ENCODE data around the gene FNDC5. TPM values are rescaled to one million over a fixed set of nuclear protein-coding genes. Genes with fewer than 3 reads are reported as not detected.

Gene FNDC5
- total and polyA plus RNA-seq, 2 donors: 1.5 to 50.5 TPM

DNA sequence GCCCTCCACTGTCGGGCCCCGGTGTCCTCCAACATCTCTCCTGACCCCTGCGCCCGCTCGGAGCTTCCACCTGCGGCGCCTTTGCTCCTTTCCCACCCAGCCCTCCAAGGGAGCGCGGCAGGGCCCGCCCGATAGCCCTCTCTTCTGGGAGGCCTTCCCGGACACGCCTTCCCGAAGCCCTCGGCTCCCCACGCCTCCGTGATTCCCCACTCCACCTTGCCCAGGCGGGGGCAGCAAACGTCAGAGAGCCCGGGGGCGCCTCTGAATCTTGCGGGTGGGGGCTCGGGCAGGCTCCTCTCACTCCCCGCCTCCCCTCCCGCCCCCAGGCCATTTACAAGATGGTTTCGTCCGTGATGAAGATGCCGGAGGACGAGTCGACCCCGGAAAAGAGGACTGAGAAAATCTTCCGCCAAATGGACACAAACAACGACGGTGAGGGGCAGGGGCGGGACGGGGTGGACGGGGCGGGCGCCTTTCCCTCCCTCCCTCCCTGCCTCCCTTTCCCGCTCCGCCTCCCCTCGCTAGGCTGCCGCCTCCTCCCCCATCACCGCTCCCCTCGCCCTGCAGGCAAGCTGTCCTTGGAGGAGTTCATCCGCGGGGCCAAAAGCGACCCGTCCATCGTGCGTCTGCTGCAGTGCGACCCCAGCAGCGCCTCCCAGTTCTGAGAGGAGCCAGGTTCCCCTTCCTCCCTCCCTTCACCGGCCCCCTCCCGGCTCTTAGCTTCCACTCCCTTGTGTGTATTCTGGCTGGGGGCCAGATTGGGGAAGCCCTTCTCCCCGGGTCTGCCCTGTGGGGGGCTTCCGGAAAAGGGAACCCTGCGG, 22.7 kb upstream of the FNDC5 start:
- no peak overlapping the region for H3K27ac ChIP-seq (ENCODE audit: low read depth)
- peak; percentile 54 for DNase-seq (ENCODE audit: extremely low spot score)

DNA sequence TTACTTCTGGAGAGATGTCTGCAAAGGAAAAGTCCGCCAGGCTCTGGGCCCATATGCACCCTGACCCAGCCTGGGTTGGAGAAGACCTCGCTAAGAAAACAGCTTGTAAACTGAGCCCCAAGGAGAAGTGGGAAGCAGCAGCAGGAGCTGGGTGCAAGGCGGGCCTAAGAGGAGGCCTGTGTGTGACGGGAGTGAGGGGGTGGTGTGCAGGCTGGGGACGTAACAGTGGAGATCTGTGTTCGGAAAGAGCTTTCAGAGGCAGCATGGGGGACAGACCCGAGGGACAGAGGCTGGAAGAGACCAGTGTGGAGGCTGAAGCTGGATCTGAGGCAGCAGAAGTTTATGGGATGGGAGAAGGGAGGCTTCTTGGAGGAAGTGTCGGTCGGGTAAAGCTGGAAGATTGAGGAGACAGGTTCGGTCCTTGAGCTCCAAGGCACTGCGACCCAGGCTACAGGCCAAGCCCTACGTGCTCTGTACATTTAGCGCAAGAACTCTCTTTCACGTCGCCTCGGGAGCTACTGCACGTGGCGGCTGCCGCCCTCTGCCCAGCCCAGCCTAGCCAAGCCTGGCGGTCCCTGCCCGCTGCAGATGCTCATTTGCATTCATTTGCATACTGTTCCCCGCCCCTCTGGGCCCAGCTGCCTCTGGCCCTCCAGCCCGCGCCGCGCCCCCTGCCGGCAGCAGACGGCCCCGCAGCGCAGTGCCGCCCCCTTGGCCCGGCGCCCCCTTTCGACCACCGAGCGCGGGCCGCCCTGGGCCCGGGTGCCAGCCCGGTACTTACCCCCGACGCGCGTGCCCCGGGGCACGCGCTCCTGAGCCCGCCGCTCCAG, 21.9 kb upstream of the FNDC5 start:
- no peak for DNase-seq (ENCODE audit: extremely low spot score)

More for the DNA sequence above, 22.7 kb upstream of the FNDC5 start:
- Histone ChIP-seq H3K4me3 (ENCODE audit: low read depth, low read length) (peak overlapping the region; percentile 39), H3K36me3 (ENCODE audit: insufficient read depth) (no peaks in the 10 kb centered on the region), H3K4me1 (ENCODE audit: insufficient read depth) (no peaks in the 10 kb centered on the region)
- WGBS: 2% methylated on average over 58 of the region's 58 CpGs

GRCh38 chr1:32891630-32892029, 20.9 kb upstream of the FNDC5 start:
- H3K36me3 ChIP-seq (ENCODE audit: insufficient read depth): no peaks in the 10 kb centered on the region
- DNase-seq (ENCODE audit: extremely low spot score): no peak
- no peaks in the 10 kb centered on the region for H3K4me1 ChIP-seq (ENCODE audit: insufficient read depth)
- no peak overlapping the region for H3K27ac ChIP-seq (ENCODE audit: low read depth)
- H3K4me3 ChIP-seq (ENCODE audit: low read depth, low read length): no peak overlapping the region
- 96% methylated on average over 3 of the region's 3 CpGs for WGBS

More for the DNA sequence above, 21.9 kb upstream of the FNDC5 start:
- no peaks in the 10 kb centered on the region for H3K36me3 ChIP-seq (ENCODE audit: insufficient read depth)
- H3K27ac ChIP-seq (ENCODE audit: low read depth): no peak overlapping the region
- 18% methylated on average over 49 of the region's 49 CpGs for WGBS
- no peaks in the 10 kb centered on the region for H3K4me1 ChIP-seq (ENCODE audit: insufficient read depth)
- H3K4me3 ChIP-seq (ENCODE audit: low read depth, low read length): peak overlapping the region; percentile 39

GRCh38 chr1:32891241-32891570, 20.5 kb upstream of the FNDC5 start:
- Histone ChIP-seq H3K27ac (ENCODE audit: low read depth) (no peak overlapping the region), H3K4me1 (ENCODE audit: insufficient read depth) (no peaks in the 10 kb centered on the region), H3K4me3 (ENCODE audit: low read depth, low read length) (no peak overlapping the region), H3K36me3 (ENCODE audit: insufficient read depth) (no peaks in the 10 kb centered on the region)
- 100% methylated on average over 1 of the region's 1 CpG for WGBS
- no peak for DNase-seq (ENCODE audit: extremely low spot score)

- Histone ChIP-seq H3K4me3 (ENCODE audit: low read depth, low read length) (no peak overlapping the region), H3K36me3 (ENCODE audit: insufficient read depth) (no peaks in the 10 kb centered on the region), H3K27ac (ENCODE audit: low read depth) (no peak overlapping the region), H3K4me1 (ENCODE audit: insufficient read depth) (no peaks in the 10 kb centered on the region)
- DNase-seq (ENCODE audit: extremely low spot score): no peak
- 86% methylated on average over 7 of the region's 7 CpGs for WGBS
These were observed 20.0 kb upstream of the FNDC5 start for GRCh38 chr1:32890516-32891240.

- 77% methylated on average over 3 of the region's 3 CpGs for WGBS
- Histone ChIP-seq H3K4me3 (ENCODE audit: low read depth, low read length) (no peak overlapping the region), H3K4me1 (ENCODE audit: insufficient read depth) (no peaks in the 10 kb centered on the region), H3K36me3 (ENCODE audit: insufficient read depth) (no peaks in the 10 kb centered on the region), H3K27ac (ENCODE audit: low read depth) (no peak overlapping the region)
- DNase-seq (ENCODE audit: extremely low spot score): no peak
These were observed 19.1 kb upstream of the FNDC5 start for GRCh38 chr1:32889731-32890278.

DNA sequence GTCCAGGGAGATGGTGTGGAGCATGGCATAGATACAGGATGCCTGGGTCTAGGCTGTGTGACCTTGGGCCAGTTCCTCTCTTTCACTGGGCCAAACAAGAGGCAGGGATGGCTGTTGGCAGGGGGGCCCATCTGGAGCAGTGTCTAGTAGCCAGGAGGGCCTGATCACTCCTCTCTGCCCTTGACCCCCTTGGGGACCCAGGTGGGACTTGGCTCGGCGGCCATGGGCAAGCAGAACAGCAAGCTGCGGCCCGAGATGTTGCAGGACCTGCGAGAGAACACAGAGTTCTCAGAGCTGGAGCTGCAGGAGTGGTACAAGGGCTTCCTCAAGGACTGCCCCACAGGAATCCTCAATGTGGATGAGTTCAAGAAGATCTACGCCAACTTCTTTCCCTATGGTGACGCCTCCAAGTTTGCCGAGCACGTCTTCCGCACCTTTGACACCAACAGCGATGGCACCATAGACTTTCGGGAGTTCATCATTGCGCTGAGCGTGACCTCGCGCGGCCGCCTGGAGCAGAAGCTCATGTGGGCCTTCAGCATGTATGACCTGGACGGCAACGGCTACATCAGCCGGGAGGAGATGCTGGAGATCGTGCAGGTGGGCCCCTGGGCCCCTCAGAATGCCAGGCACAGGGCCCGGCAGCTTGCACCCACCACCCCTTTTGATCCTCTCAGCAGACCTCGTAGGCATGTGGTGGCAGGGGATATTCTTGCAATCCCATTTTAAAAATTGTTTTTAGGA, 18.1 kb upstream of the FNDC5 start:
- 91% methylated on average over 24 of the region's 24 CpGs for WGBS
- Histone ChIP-seq H3K4me3 (ENCODE audit: low read depth, low read length) (no peak overlapping the region), H3K36me3 (ENCODE audit: insufficient read depth) (no peaks in the 10 kb centered on the region), H3K27ac (ENCODE audit: low read depth) (no peak overlapping the region), H3K4me1 (ENCODE audit: insufficient read depth) (no peaks in the 10 kb centered on the region)
- DNase-seq (ENCODE audit: extremely low spot score): no peak

DNA sequence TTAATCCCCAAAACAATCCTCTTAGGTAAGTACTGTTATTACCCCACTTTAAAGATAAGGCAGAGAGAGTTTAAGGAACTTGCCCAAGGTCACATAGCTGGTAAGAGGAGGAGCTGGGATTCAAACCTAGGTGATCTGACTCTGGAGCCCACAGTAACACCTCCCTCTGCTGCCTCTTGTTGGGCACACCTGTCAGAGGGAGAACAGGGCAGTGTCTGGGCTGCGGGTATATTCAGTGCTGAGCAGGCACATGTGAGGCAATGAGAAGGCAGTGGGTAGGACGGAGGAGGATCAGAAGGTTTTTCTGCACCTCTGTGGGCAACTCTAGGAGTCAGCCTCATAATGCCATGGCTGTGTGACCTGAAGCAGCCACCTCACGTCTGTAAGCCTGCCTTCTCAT, 17.4 kb upstream of the FNDC5 start:
- Histone ChIP-seq H3K4me3 (ENCODE audit: low read depth, low read length) (no peak overlapping the region), H3K27ac (ENCODE audit: low read depth) (no peak overlapping the region), H3K36me3 (ENCODE audit: insufficient read depth) (no peaks in the 10 kb centered on the region), H3K4me1 (ENCODE audit: insufficient read depth) (no peaks in the 10 kb centered on the region)
- DNase-seq (ENCODE audit: extremely low spot score): no peak
- WGBS: 77% methylated on average over 3 of the region's 3 CpGs

DNA sequence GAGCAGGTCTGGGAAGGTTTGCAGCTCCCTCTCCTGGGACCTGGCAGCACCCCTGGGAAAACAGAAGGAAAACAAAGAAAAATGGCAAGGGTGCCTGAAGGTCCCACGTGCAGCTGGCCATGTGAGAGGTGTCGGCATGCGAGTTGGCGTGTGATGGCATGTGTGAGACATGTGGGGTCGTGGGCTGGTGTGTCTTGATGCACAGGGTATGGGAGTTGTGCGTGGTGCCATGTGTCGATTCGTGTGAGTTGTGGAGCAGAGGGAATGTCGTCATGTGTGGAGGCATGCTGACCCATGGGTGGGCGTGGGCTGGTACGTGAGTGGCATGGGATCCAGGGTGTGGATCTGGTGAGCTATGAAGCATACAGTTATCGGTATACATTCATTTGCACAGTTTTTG, 16.9 kb upstream of the FNDC5 start:
- Histone ChIP-seq H3K4me3 (ENCODE audit: low read depth, low read length) (no peak overlapping the region), H3K27ac (ENCODE audit: low read depth) (no peak overlapping the region), H3K36me3 (ENCODE audit: insufficient read depth) (no peaks in the 10 kb centered on the region), H3K4me1 (ENCODE audit: insufficient read depth) (no peaks in the 10 kb centered on the region)
- WGBS: 75% methylated on average over 12 of the region's 12 CpGs
- no peak for DNase-seq (ENCODE audit: extremely low spot score)

DNA sequence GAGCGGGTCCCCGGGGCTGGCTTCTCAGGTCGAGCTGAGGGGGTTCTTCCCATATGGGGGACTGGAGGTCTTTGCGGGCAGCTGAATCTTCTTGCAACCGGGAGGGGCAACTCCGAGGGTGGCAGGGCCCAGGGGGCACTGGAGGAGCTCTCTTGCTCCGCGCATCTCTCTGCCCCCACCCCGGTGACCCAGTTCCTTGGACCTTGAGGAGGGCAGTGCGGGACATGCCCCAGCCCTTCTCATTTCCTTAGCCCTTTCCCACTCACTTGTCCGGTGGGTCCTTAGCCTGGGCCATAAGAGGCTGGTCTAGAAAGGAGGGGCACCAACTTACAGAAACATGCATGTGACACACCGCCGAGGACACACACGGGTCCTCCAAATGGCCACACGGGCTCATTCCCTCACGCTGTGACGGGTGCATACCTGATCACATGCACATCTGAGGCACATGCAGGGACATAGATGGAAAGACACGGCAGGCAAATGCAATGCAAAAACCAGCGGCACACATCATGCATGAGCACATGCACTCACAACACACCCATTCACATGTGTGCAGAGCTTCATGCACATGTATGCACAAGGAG, 16.2 kb upstream of the FNDC5 start:
- no peak for DNase-seq (ENCODE audit: extremely low spot score)
- H3K4me3 ChIP-seq (ENCODE audit: low read depth, low read length): no peak overlapping the region
- no peak overlapping the region for H3K27ac ChIP-seq (ENCODE audit: low read depth)
- H3K4me1 ChIP-seq (ENCODE audit: insufficient read depth): no peaks in the 10 kb centered on the region
- 45% methylated on average over 19 of the region's 19 CpGs for WGBS
- H3K36me3 ChIP-seq (ENCODE audit: insufficient read depth): no peaks in the 10 kb centered on the region

GRCh38 chr1:32886004-32886827, 15.5 kb upstream of the FNDC5 start, which contains the start of gene HPCA:
Gene HPCA (plus strand): TSS chr1:32886491. CDS start chr1:32888899, 2,408 bp downstream.
- 2% methylated on average over 73 of the region's 79 CpGs for WGBS
- Histone ChIP-seq H3K36me3 (ENCODE audit: insufficient read depth) (no peaks in the 10 kb centered on the region), H3K4me1 (ENCODE audit: insufficient read depth) (no peaks in the 10 kb centered on the region), H3K27ac (ENCODE audit: low read depth) (no peak within 1 kb of the TSS), H3K4me3 (ENCODE audit: low read depth, low read length) (no peak within 1 kb of the TSS)
- DNase-seq (ENCODE audit: extremely low spot score): no peak

- DNase-seq (ENCODE audit: extremely low spot score): no peak
- Histone ChIP-seq H3K4me3 (ENCODE audit: low read depth, low read length) (no peak overlapping the region), H3K27ac (ENCODE audit: low read depth) (no peak overlapping the region), H3K36me3 (ENCODE audit: insufficient read depth) (no peaks in the 10 kb centered on the region), H3K4me1 (ENCODE audit: insufficient read depth) (no peaks in the 10 kb centered on the region)
- 16% methylated on average over 8 of the region's 8 CpGs for WGBS
These were observed 14.9 kb upstream of the FNDC5 start for GRCh38 chr1:32885676-32886003.

Data from urinary bladder (tissue), 4 donors.